Left hindlimb (tissue), 1 donor: Measurements from ENCODE around the gene GEMIN4.
"Not testable (repeated sequence)": the region's sequence is repeated elsewhere in the genome, so short reads cannot be mapped to it uniquely, and the experiment has no call there.

Experiments used
- DNase-seq: peaks from one replicate; pipeline ENCODE4 v3.0.0-alpha.2; 2018

Gene GEMIN4

DNA sequence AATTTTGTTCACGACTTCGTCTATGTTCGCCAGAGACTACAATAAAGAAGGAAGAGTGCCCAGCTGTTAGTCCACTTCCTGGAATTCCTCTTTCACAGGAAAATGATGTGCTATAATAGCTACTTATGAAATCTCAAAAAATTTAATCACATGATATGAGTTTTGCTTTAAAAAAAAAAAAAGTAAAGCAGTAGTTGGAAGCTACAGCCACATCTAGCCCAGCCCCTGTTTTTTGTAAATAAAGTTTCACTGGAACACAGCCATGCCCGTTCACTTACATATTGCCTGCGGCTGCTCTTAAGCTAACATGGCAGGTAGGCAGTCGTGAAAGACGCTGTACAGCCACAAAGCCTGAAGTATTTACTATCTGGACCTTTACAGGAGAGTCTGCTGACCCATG is 52.7 kb downstream of the GEMIN4 start:
- DNase-seq = no peak

DNA sequence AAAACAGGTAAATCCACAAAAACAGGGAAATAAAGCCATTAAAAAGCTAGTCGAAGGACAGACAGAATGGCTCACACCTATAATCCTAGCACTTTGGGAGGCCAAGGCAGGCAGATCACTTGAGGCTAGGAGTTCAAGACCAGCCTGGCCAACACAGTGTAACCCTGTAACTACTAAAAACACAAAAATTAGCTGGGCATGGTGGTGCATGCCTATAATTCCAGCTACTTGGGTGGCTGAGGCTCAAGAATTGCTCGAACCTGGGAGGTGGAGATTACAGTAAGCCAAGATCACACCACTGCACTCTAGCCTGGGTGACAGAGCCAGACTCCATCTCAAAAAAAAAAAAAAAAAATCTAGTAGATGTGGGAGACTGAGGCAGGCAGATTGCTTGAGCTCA is 54.0 kb downstream of the GEMIN4 start:
- not testable (repeated sequence) for DNase-seq

- DNase-seq = no peak
Observed at GRCh38 chr17:697682-698081, 54.4 kb downstream of the GEMIN4 start.

DNA sequence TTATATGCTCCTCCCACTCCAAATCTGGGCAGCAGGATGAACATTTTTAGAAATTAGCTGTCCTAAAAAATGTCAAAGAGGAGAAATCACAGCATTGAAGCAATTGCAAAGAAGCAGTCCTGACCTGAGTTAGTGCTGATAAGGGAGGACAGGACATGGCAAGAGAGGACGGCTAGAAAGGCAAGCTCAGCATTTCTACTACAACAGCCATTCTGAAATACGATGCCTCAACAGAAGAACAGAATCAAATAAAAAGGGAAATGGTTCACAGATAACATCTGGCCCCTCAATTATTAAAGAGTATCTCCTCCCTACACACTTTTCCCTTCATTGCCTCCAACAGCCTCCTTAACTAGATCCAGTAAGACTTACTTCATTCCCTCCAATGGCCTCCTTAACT is 55.7 kb downstream of the GEMIN4 start:
- no peak for DNase-seq
